ENCODE measurements around the gene UNK. TPM values are rescaled to one million over a fixed set of nuclear protein-coding genes. Genes with fewer than 3 reads are reported as not detected.
"Not testable (repeated sequence)": the region's sequence is repeated elsewhere in the genome, so short reads cannot be mapped to it uniquely, and the experiment has no call there.

Gene UNK
- polyA plus RNA-seq, 1 donor: 30.9 TPM

DNA sequence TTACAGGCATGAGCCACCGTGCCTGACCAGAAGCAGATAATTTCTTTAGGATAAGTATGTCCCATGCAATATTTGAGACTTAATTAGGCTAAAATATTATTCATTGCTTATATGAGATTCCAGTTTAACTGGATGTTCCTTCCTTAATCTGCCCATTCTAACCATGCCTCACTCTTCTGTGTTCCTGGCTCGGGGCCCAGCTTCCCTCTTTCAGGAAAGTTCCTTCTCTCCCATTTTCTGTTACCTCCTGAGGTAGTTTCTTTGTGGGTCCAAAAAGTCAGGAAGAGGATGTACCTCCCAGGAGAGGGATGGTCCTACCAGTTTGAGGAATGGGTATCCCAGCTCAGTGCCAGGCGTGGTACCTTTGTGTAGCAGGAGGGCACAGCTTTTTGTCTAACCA, 23.3 kb downstream of the UNK start:
- DNase-seq: no peak

DNA sequence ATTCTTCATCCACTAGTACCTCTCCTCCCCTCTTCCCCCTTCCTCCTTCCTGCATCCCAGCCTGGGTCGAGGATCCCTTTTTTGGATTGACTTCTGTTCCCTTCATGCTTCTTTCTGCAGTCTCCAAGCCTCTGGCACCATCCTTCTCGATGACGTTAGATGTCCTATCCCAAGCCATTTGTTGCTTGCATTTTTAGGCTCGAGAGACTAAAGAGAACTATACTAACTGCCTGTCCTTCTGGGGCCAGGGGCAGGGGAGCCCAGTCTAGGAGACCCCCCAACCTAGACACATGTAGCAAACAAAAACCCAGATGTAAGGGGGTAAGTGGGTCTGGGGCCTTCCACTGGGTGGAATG, 23.9 kb downstream of the UNK start:
- DNase-seq: no peak

DNA sequence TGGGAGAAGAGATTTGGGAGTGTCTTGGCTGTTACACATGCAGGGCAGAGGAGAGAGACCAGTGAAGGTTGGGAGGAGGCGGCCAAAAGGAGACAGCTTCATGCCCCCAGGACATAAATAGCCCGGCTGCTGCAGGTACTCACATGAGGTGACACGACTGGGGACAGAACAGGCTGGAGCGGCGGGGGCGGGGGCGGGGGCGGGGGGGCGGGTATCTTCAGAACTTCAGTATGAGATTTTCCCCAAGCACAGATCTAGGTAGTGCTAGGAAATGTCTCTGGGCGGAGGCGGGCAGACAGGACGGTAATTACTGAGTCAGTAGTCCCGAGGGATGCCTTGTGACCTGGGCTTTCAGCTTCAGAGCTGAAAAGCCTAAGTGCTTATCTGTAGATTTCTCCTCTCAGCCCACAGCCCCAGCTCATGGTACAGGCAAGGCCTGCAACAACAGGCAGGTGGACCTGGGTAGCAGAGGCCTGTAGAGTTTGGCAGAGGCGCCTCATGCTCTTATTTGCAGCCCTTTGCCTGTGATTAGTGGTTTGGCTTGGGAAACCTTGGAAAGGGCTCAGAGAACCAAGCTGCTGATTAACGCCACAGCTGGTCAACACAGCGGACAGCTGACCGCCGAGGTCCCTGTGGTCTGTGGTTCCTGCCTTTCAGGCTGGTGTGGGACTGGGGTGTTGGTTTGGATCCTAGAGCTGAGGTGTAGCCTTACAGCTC, 24.5 kb downstream of the UNK start:
- DNase-seq: no peak

DNA sequence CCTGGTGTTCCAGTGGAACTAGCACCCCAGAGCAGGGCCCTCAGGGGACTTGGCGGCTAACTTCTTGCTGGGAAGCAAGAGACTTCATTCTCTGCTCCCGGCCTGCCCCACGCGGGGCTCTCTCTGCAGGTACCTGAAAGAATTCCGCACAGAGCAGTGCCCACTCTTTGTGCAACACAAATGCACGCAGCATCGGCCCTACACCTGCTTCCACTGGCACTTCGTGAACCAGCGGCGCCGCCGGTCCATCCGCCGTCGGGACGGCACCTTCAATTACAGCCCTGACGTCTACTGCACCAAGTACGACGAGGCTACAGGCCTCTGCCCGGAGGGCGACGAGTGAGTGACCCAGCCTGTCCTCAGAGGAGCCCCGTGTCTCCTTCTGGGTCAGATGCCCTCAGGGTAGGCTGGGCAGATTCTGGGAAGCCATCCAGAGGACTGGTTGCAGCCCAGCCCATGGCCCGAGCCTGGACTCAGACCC, 25.1 kb downstream of the UNK start:
- no peak for DNase-seq

DNA sequence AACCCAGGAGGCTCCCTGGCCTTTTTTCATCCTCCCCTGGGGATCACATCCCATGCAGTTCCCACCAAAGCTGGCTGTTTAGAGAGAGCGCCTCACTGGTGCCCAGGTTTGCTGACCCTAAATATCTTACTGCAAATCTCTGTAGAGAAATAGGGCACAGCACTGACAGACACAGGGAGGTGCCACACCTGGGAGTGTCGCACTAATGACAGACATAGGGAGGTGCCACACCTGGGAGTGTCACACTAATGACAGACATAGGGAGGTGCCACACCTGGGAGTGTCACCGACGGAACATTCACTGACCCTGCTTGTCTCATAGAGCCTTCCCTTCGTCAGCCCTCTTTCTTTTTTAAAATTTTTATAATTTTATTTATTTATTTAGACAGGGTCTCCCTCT, 25.6 kb downstream of the UNK start:
- no peak for DNase-seq

DNA sequence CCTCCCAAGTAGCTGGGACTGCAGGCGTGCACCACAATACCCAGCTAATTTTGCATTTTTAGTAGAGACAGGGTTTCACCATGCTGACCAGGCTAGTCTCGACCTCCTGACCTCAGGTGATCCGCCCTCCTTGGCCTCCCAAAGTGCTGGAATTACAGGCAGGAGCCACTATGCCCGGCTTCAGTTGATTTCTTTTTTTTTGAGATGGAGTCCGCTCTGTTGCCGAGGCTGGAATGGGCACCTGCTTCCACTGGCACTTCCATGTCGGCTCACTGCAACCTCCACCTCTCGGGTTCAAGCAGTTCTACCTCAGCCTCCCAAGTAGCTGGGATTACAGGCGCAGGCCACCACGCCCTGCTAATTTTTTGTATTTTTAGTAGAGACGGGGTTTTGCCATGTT, 26.1 kb downstream of the UNK start:
- DNase-seq: not testable (repeated sequence)

DNA sequence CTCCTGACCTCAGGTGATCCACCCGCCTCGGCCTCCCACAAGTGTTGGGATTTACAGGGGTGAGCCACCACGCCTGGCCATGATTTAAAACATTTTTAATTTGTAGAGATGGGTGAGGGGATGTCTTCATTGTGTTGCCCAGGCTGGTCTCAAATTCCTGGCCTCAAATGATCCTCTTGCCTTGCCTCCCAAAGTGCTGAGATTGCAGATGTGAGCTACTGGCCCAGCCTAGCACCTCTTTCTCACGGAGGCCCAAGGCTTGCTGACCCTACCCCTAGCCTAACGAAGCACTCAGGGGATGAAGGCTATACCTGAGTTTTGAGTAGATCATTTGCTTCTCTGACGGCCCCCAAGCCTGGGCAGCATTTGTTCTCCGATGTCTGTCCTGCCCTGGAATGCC, 26.6 kb downstream of the UNK start:
- DNase-seq: no peak

DNA sequence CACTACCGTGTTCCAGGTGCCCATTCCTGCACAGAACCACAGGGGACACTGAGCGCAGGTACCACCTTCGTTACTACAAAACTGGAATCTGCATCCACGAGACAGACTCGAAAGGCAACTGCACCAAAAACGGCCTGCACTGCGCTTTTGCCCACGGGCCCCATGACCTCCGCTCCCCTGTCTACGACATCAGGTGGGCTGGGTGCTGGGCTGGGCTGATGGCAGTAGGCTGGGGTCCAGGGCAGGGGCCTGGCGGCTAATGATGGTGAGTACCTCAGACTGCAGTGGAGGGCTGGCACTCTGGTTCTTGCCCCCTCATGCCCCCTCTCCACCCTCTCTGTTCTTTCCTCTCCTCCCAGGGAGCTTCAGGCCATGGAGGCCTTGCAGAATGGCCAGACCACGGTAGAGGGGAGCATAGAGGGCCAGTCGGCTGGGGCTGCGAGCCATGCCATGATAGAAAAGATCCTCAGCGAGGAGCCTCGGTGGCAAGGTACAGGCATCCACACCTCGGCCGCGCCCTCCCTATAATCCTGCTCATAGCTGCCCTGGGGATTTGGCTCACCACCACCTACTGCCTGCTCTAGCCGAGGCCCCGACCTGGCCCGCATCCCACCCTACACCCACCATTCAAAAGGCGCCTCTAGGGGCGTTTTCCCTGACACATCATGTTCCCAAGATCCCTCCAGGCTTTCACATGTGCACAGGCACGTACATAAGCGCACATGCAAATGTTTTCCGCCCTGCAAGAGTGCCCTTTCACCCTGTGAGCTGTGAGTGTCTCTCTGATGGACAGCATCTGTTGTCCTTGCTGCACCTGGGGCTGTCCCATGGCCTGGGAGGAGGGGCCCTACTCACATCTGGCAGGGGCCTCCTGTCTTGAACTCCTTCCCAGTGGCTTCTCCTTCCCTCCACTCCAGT, 27.7 kb downstream of the UNK start:
- DNase-seq: no peak

DNA sequence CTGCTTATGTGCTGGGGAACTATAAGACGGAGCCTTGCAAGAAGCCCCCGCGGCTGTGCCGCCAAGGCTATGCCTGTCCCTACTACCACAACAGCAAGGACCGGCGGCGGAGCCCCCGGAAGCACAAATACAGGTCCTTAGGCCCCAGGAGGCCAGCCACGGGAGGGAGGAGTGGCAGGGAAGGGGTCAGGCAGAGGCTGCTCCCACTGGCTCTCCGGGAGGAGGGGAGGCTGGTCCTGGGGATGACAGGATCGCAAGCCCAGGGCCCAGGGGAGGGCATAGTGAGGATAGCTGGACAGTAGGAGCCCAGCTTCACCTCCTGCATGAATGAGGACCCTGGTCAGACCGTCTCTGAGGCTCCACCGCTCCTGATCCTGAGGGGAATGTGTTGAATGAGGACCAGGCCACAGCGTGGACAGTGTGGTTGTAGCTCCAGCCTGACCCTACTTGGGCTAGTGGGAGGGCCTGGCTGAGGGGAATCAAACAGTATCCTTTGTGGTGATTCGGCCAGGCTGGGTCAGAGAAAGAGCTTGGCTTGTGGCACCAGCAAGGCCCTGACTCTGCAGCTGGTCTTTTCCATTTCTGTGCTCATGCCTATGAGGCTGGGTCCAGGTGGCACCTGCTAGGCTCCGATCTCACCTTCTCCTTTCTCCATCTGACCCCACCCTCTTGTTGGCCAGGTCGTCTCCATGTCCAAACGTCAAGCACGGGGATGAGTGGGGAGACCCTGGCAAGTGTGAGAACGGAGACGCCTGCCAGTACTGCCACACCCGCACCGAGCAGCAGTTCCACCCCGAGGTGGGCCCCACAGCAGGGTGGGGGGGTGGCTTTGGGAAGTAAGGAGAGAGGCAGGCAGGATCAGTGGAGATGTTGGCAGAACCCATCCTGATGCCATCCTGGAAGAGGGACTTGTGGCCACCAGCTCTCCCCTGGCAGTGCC, 28.7 kb downstream of the UNK start:
- no peak for DNase-seq

DNA sequence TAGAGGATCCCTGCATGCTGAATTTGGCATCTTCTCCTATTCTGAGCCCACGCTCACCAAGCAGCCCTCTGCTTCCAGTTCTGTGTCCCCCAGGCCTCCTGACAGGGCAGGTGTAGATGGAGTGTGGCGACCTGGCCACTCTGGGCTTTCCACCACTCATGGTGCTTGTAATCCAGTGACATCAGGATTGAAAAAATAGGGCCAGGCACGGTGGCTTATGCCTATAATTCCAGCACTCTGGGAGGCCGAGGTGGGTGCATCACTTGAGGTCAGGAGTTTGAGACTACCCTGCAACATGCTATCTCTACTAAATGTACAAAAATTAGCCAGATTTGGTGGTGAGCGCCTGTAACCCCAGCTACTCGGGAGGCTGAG, 29.4 kb downstream of the UNK start:
- DNase-seq: no peak

DNA sequence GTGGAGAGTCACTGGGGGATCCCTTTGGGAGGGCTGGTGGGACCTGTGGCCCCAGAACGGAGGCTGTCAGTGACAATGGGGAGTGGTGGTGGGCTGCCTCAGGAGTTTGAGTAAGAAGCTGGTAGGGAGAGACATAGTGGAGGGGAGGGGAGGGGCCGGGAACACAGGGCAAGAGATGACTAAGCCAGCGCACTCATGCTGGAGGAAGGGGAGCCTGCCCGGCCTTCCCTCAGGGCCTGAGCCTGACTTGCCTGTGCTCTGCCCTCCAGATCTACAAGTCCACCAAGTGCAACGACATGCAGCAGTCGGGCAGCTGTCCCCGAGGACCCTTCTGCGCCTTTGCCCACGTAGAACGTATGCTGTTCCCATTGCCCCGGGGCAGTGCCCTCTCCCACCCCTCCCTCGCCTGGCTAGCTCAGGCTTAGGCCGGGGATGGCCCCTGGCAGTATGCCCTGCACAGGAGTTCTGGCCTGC, 30.3 kb downstream of the UNK start:
- no peak for DNase-seq

DNA sequence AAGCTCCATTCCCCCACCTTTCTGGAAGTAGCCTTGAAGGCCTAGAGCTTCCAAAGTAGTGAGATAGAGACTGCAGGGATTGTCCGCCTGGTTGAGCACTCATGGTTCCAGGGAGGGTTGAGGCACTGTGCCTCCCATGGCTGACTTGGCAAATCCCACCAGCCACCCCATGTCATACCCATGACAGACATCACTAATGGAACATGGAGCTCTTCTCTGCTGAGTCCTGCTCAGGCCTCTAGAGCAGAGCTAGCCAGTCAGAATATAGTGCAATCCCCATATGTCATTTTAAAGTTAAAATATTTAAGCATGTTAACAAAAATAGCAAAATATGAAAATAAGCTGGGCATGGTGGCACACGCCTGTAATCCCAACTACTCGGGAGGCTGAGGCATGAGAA, 30.8 kb downstream of the UNK start:
- no peak for DNase-seq

DNA sequence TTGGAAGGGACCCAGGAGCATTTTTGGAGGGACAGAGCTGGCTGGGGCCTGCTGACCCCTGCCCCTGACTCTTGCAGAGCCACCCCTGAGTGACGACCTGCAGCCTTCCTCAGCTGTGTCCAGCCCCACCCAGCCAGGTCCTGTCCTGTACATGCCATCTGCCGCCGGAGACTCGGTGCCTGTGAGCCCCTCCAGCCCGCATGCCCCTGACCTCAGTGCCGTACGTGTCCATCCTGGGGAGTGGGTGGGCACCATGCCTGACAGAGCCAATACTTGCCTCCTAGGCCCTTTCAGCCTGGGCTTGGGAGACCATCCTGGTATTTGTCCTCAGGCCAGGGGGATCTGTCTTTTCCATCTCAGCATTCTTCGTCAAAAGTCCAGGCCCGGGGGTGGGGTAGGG, 32.1 kb downstream of the UNK start:
- no peak for DNase-seq

DNA sequence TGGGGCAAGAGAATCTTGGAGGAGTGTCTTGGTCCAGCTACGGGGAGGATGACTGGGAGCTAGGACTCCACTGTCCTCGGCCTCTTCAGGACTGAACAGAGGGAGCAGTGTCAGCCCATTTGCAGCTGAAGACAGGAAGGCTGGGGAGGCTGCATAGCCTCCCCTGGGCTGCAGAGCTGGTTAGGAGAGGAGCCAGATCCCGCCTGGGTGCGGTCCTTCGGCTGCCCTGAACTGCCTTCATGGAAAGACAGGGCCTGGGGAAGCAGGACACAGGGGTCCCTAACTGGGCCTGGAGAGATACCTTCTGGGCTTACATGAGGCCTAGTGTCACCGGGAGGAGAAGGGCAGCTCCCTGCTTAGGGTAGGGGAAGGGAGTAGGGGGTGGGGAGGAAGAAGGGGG, 33.0 kb downstream of the UNK start:
- DNase-seq: no peak

DNA sequence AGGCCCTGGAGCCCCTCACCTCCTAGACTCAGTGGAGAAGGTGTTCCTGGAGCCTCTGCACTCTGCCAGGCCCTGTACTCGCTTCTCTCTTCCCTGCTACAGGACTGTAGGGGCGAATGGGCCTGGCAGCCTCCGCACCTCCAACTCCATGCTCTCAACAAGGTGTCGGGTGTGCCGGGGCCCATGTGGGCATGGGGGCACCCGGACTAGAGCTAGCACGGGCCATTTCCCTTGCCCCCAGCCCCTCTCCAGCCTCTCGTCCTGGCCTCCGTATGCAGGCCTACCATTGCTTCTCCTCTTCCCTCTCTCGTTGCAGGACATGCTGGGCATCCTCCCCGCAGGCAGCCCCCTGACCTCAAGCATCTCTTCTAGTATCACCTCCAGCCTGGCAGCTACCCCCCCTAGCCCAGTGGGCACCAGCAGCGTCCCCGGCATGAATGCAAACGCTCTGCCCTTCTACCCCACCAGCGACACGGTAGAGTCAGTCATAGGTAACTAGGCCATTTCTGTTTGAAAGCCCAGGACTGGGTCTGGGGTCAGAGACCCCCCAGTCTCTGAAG, 33.8 kb downstream of the UNK start:
- no peak for DNase-seq

DNA sequence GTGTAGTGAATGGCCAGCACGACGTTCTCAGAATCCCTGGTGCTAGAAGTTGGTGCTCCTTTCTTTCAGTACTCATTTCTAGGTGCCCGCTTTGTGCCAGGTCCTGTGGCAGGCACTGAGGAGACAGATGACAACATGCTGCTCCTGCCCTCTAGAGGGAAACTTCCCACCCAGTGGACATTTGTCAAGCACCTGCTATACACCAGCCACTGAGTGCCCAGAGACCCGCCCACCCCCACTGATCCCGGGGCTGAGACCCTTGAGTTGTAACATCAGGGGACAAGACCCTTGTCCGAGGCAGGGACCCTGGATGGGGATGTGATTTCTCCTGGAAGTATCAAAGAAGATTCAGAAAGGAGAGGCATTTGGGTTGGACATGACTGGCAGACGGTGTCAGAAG, 34.5 kb downstream of the UNK start:
- DNase-seq: no peak

DNA sequence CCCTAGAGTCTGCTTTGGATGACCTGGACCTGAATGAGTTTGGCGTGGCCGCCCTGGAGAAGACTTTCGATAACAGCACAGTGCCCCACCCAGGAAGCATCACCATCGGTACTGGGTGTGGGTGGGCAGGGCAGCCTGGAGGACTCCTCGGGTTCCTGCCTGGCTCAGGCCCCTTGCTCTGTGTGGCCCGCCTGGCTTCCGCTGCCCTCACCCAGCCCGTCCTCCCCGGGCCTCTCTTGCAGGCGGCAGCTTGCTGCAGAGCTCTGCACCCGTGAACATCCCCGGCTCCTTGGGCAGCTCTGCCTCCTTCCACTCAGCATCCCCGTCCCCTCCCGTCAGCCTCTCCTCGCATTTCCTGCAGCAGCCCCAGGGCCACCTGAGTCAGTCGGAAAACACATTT, 35.1 kb downstream of the UNK start:
- DNase-seq: no peak

DNA sequence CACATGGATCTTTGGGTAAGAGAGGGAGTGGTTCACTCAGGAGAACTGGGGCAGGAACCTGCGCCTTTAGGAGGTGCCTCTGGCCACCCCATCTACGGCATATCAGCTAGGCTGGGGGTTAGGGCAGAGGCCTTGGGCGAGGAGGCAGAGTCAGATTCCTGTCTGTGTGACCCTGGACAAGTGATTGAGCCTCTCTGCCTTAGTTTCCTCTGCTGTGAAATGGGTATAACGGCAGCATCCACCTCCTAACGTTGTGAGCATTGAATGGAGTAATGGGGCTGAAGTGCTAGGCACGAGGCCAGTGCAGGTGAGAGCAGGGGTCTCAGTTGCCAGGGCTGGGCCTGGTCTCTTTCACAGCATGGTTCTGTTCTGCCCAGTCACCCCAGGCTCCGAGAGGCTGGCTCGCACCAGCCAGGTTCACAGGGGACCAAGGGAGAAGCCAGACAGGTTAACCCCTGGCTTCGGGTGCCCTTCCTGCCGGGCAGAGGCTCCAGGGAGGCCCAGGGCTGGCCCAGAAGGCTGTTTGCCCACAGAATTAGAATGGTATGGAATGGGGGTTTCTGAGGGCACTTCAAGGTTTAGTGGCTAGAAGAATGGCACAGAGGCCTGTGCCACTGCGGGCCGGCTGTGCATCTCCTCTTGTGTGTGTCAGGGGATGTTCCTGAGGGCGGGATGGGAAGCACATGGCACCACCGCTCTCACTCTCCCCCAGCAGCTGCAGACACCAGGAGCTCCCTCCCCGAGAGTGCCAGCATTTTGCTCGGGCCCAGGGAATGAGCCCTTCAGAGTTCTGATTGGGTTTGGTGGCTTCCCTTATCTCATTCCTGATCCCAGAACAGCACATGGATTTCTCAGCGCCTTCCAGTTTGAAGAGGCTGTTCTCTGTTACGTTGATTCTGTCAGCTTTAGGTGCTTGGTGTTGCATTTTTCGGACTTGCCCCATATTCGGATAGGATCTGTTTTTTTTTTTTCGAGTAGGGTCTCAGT, 35.8 kb downstream of the UNK start:
- no peak for DNase-seq

DNA sequence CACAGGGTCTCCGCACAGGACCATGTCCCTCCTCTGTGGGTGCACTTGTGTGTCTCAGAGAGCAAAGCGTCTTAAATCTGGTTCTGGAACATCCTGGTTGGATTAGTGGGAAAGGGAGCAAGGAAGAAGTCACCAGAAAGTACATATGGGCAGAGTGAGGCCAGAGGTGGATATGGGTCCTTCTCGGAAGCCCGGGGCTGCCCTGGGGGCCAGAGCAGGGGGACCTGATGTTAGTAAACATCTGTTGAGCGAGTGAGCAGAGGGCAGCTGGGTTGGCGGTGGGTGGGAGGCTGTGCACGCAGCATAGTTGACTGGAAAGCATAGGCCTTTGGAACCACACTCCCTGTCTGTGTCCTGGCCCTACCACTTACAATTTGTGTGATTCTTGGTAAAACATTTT, 36.9 kb downstream of the UNK start:
- no peak for DNase-seq

DNA sequence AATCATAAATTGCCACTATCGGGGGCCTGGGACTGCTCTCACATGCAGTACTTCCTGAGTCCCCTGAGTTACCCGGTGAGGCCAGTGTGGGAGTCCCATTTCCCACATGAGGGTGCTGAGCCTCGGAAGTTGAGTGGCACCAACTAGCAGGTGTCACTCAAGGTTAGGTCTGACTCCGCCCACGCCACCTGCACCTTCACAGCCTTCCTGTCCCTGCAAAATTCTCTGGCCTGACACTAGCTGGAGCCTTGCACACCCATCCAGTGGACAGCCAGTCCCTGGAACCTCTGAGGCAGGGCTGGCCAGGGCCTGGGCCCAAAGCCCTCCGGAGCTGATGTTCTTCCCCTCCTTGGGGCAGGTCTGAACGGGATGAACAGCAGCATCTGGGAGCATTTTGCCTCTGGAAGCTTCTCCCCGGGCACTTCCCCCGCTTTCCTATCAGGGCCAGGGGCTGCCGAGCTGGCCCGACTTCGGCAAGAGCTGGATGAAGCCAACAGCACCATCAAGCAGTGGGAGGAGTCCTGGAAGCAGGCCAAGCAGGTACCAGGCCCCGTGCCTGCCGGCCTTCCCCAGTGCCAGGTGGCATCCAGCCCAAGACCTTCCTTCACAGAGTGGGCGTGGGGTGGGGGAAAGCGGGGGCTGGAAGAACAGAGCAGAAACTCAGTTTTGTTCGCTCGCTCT, 37.7 kb downstream of the UNK start:
- no peak for DNase-seq

DNA sequence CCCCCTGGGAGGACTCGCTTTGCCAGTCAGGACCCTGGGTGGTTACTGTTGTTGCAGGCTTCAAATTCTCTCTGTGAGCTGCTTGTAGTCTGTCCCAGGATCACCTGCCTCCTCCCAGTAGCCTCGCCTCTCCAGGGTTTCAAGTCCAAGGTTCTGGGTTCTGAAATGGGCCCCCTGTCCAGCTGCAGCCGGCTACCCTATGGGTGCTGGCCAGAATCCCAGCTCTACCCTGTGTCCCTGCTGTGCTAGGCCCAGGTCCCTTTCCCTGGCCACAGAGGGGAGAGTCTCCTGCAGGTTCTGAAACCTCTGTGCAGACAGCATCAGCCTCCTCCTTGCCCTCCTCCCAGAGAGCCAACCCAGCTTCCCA, 38.2 kb downstream of the UNK start:
- DNase-seq: no peak
